Activated naive CD4-positive, alpha-beta T cell treated with anti-CD3 and anti-CD28 coated beads, Interleukin-2, amount 50 U/mL, for 24 hours (primary cell): Measurements from ENCODE around the gene TAGAP.

Source experiments
- H3K27ac Mint-ChIP-seq: one replicate; pipeline ENCODE4 v1.8.0; 2021; ENCODE audit warnings: mild to moderate bottlenecking, mixed read lengths
- H3K27me3 Mint-ChIP-seq: one replicate; pipeline ENCODE4 v1.8.0; 2021; ENCODE audit warnings: mixed read lengths
- H3K36me3 Mint-ChIP-seq: one replicate; pipeline ENCODE4 v1.8.0; 2021; ENCODE audit warnings: mixed read lengths
- H3K4me1 Mint-ChIP-seq: one replicate; pipeline ENCODE4 v1.8.0; 2021; ENCODE audit warnings: mixed read lengths
- H3K4me3 Mint-ChIP-seq: one replicate; pipeline ENCODE4 v1.8.0; 2021; ENCODE audit warnings: mild to moderate bottlenecking, mixed read lengths
- H3K9me3 Mint-ChIP-seq: one replicate; pipeline ENCODE4 v1.8.0; 2021; ENCODE audit warnings: mixed read lengths

Gene TAGAP

DNA sequence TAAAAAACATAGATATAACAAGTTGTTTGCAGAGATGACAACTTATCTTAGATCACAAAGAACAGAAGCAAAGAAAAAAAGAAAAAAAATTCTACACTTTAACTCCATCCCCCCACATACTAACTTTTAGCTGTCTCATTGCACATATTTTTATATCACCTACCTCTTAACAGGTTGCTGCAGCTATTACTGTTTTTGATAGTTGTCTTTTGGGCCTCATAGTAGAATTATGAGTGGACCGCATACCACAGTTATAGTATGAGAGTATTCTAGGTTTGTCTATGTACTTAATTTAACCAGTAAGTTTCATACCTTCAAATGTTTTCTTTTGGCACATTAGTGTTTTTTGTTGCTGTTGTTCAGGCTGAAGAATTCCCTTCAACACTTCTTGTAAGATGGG is 57.1 kb downstream of the TAGAP start:
- peaks cover 11% of the 10 kb centered on the region for H3K36me3 Mint-ChIP-seq
- peaks cover 16% of the 10 kb centered on the region for H3K9me3 Mint-ChIP-seq
- H3K27me3 Mint-ChIP-seq, result no peaks in the 10 kb centered on the region
- H3K4me3 Mint-ChIP-seq, result no peak overlapping the region
- peaks cover 23% of the 10 kb centered on the region for H3K4me1 Mint-ChIP-seq
- no peak overlapping the region for H3K27ac Mint-ChIP-seq
